Measurements from ENCODE around the gene SLFN11.

SLFN11 gene

GRCh38 chr17:35342276-35342675 is 31.1 kb downstream of the SLFN11 start:
- no peak overlapping the region for H2BK120ac ChIP-seq (ENCODE audit: low read depth, low read length)
- H3K9ac ChIP-seq (ENCODE audit: low read depth, low read length, poor library complexity): no peak overlapping the region
- no peaks in the 10 kb centered on the region for H3K36me3 ChIP-seq (replicated peaks in 1 of 2; ENCODE audit: control insufficient read depth in 2 of 2, insufficient read depth in 2 of 2, low read length in 2 of 2)
- H4K8ac ChIP-seq (ENCODE audit: low read depth, low read length): no peak overlapping the region
- no peak overlapping the region for H3K14ac ChIP-seq (ENCODE audit: low read length)
- H3K79me1 ChIP-seq (ENCODE audit: low read depth, low read length): no peaks in the 10 kb centered on the region
- no peak overlapping the region for H3K4me2 ChIP-seq (ENCODE audit: insufficient read depth, low read length, poor library complexity, severe bottlenecking)
- H3K9me3 ChIP-seq (replicated peaks in 1 of 2; ENCODE audit: control insufficient read depth in 2 of 2, insufficient read depth in 1 of 2, low read depth in 1 of 2, low read length in 2 of 2): peaks cover 0 to 3% of the 10 kb centered on the region in 2 donors
- no peak overlapping the region for H3K18ac ChIP-seq (ENCODE audit: low read length)
- H3K4me3 ChIP-seq (ENCODE audit: low read length in 2 of 2): no peak overlapping the region
- no peak overlapping the region for H2AK5ac ChIP-seq (ENCODE audit: low read depth, low read length)
- no peak overlapping the region for H3K27ac ChIP-seq (replicated peaks; ENCODE audit: low read length)
- H3K4me1 ChIP-seq (ENCODE audit: control insufficient read depth in 2 of 2, insufficient read depth in 1 of 2, low read depth in 1 of 2, low read length in 2 of 2): peaks cover 5 to 8% of the 10 kb centered on the region in 2 donors
- no peak overlapping the region for H2BK15ac ChIP-seq (ENCODE audit: low read length)
- H2BK12ac ChIP-seq (ENCODE audit: low read length): no peak overlapping the region
- no peak overlapping the region for H4K91ac ChIP-seq (ENCODE audit: low read depth, low read length, poor library complexity)
- H2BK5ac ChIP-seq (ENCODE audit: low read length): no peak overlapping the region
- H2AFZ ChIP-seq (ENCODE audit: low read length): no peak overlapping the region
- peaks cover 7 to 42% (median 28%) of the 10 kb centered on the region in 3 experiments for H3K27me3 ChIP-seq (ENCODE audit: control insufficient read depth in 3 of 3, insufficient read depth in 3 of 3, low read depth in 1 of 3, low read length in 3 of 3)
- no peak overlapping the region for H3K4ac ChIP-seq (ENCODE audit: low read length)
- DNase-seq (ENCODE audit: low spot score): no peak
- H3K23ac ChIP-seq (ENCODE audit: low read depth, low read length, poor library complexity): no peak overlapping the region

- Histone ChIP-seq H3K36me3 (replicated peaks in 1 of 2; ENCODE audit: control insufficient read depth in 2 of 2, insufficient read depth in 2 of 2, low read length in 2 of 2) (no peaks in the 10 kb centered on the region), H3K27ac (replicated peaks; ENCODE audit: low read length) (no peak overlapping the region), H3K4ac (ENCODE audit: low read length) (no peak overlapping the region), H3K9me3 (replicated peaks in 1 of 2; ENCODE audit: control insufficient read depth in 2 of 2, insufficient read depth in 1 of 2, low read depth in 1 of 2, low read length in 2 of 2) (peaks cover 0 to 3% of the 10 kb centered on the region in 2 donors), H3K23ac (ENCODE audit: low read depth, low read length, poor library complexity) (no peak overlapping the region), H2BK120ac (ENCODE audit: low read depth, low read length) (no peak overlapping the region), H3K4me1 (ENCODE audit: control insufficient read depth in 2 of 2, insufficient read depth in 1 of 2, low read depth in 1 of 2, low read length in 2 of 2) (peaks cover 5 to 7% of the 10 kb centered on the region in 2 donors), H3K14ac (ENCODE audit: low read length) (no peak overlapping the region), H4K91ac (ENCODE audit: low read depth, low read length, poor library complexity) (no peak overlapping the region), H3K27me3 (ENCODE audit: control insufficient read depth in 3 of 3, insufficient read depth in 3 of 3, low read depth in 1 of 3, low read length in 3 of 3) (peaks cover 7 to 34% (median 22%) of the 10 kb centered on the region in 3 experiments), H3K4me3 (ENCODE audit: low read length in 2 of 2) (no peak overlapping the region), H3K18ac (ENCODE audit: low read length) (no peak overlapping the region), H4K8ac (ENCODE audit: low read depth, low read length) (no peak overlapping the region), H2BK15ac (ENCODE audit: low read length) (no peak overlapping the region), H2AK5ac (ENCODE audit: low read depth, low read length) (no peak overlapping the region), H2BK5ac (ENCODE audit: low read length) (no peak overlapping the region), H3K9ac (ENCODE audit: low read depth, low read length, poor library complexity) (no peak overlapping the region), H3K4me2 (ENCODE audit: insufficient read depth, low read length, poor library complexity, severe bottlenecking) (no peak overlapping the region), H2AFZ (ENCODE audit: low read length) (no peak overlapping the region), H3K79me1 (ENCODE audit: low read depth, low read length) (no peaks in the 10 kb centered on the region), H2BK12ac (ENCODE audit: low read length) (no peak overlapping the region)
- no CpG with 5 or more reads among the region's 5 CpGs for WGBS, 2 donors (ENCODE audit: extremely low coverage in 2 of 2, insufficient read length in 2 of 2, insufficient replicate concordance in 1 of 2)
- DNase-seq (ENCODE audit: low spot score): no peak
Measured at GRCh38 chr17:35341411-35341992, 31.9 kb downstream of the SLFN11 start.

- Histone ChIP-seq H2AK5ac (ENCODE audit: low read depth, low read length) (no peak overlapping the region), H3K4me2 (ENCODE audit: insufficient read depth, low read length, poor library complexity, severe bottlenecking) (no peak overlapping the region), H3K9me3 (replicated peaks in 1 of 2; ENCODE audit: control insufficient read depth in 2 of 2, insufficient read depth in 1 of 2, low read depth in 1 of 2, low read length in 2 of 2) (no peaks in the 10 kb centered on the region), H2BK5ac (ENCODE audit: low read length) (no peak overlapping the region), H3K4me1 (ENCODE audit: control insufficient read depth in 2 of 2, insufficient read depth in 1 of 2, low read depth in 1 of 2, low read length in 2 of 2) (no peaks in the 10 kb centered on the region), H3K27me3 (ENCODE audit: control insufficient read depth in 3 of 3, insufficient read depth in 3 of 3, low read depth in 1 of 3, low read length in 3 of 3) (peaks cover 0 to 10% (median 0%) of the 10 kb centered on the region in 3 experiments), H3K18ac (ENCODE audit: low read length) (no peak overlapping the region), H3K4ac (ENCODE audit: low read length) (no peak overlapping the region), H2BK12ac (ENCODE audit: low read length) (no peak overlapping the region), H3K4me3 (ENCODE audit: low read length in 2 of 2) (no peak overlapping the region), H4K91ac (ENCODE audit: low read depth, low read length, poor library complexity) (no peak overlapping the region), H3K14ac (ENCODE audit: low read length) (no peak overlapping the region), H3K36me3 (replicated peaks in 1 of 2; ENCODE audit: control insufficient read depth in 2 of 2, insufficient read depth in 2 of 2, low read length in 2 of 2) (no peaks in the 10 kb centered on the region), H3K79me1 (ENCODE audit: low read depth, low read length) (no peaks in the 10 kb centered on the region), H2AFZ (ENCODE audit: low read length) (no peak overlapping the region), H2BK15ac (ENCODE audit: low read length) (no peak overlapping the region), H4K8ac (ENCODE audit: low read depth, low read length) (no peak overlapping the region), H2BK120ac (ENCODE audit: low read depth, low read length) (no peak overlapping the region), H3K23ac (ENCODE audit: low read depth, low read length, poor library complexity) (no peak overlapping the region), H3K9ac (ENCODE audit: low read depth, low read length, poor library complexity) (no peak overlapping the region), H3K27ac (replicated peaks; ENCODE audit: low read length) (no peak overlapping the region)
- WGBS, 2 donors (ENCODE audit: extremely low coverage in 2 of 2, insufficient read length in 2 of 2, insufficient replicate concordance in 1 of 2): no CpG with 5 or more reads among the region's 2 CpGs
- DNase-seq (ENCODE audit: low spot score): no peak
Measured at GRCh38 chr17:35338230-35338629, 35.2 kb downstream of the SLFN11 start.

GRCh38 chr17:35337364-35337763 is 36.1 kb downstream of the SLFN11 start:
- Histone ChIP-seq H3K23ac (ENCODE audit: low read depth, low read length, poor library complexity) (no peak overlapping the region), H2BK12ac (ENCODE audit: low read length) (no peak overlapping the region), H2BK120ac (ENCODE audit: low read depth, low read length) (no peak overlapping the region), H3K4ac (ENCODE audit: low read length) (no peak overlapping the region), H3K4me2 (ENCODE audit: insufficient read depth, low read length, poor library complexity, severe bottlenecking) (no peak overlapping the region), H3K18ac (ENCODE audit: low read length) (no peak overlapping the region), H2AK5ac (ENCODE audit: low read depth, low read length) (no peak overlapping the region), H2BK15ac (ENCODE audit: low read length) (no peak overlapping the region), H3K9ac (ENCODE audit: low read depth, low read length, poor library complexity) (no peak overlapping the region), H3K4me1 (ENCODE audit: control insufficient read depth in 2 of 2, insufficient read depth in 1 of 2, low read depth in 1 of 2, low read length in 2 of 2) (no peaks in the 10 kb centered on the region), H4K8ac (ENCODE audit: low read depth, low read length) (no peak overlapping the region), H2BK5ac (ENCODE audit: low read length) (no peak overlapping the region), H3K36me3 (replicated peaks in 1 of 2; ENCODE audit: control insufficient read depth in 2 of 2, insufficient read depth in 2 of 2, low read length in 2 of 2) (no peaks in the 10 kb centered on the region), H3K9me3 (replicated peaks in 1 of 2; ENCODE audit: control insufficient read depth in 2 of 2, insufficient read depth in 1 of 2, low read depth in 1 of 2, low read length in 2 of 2) (no peaks in the 10 kb centered on the region), H3K14ac (ENCODE audit: low read length) (no peak overlapping the region), H3K27ac (replicated peaks; ENCODE audit: low read length) (no peak overlapping the region), H3K79me1 (ENCODE audit: low read depth, low read length) (no peaks in the 10 kb centered on the region), H4K91ac (ENCODE audit: low read depth, low read length, poor library complexity) (no peak overlapping the region), H2AFZ (ENCODE audit: low read length) (no peak overlapping the region), H3K27me3 (ENCODE audit: control insufficient read depth in 3 of 3, insufficient read depth in 3 of 3, low read depth in 1 of 3, low read length in 3 of 3) (peaks cover 0 to 10% (median 0%) of the 10 kb centered on the region in 3 experiments), H3K4me3 (ENCODE audit: low read length in 2 of 2) (no peak overlapping the region)
- DNase-seq (ENCODE audit: low spot score): no peak
